ENCODE results near the gene XIST.

DNA sequence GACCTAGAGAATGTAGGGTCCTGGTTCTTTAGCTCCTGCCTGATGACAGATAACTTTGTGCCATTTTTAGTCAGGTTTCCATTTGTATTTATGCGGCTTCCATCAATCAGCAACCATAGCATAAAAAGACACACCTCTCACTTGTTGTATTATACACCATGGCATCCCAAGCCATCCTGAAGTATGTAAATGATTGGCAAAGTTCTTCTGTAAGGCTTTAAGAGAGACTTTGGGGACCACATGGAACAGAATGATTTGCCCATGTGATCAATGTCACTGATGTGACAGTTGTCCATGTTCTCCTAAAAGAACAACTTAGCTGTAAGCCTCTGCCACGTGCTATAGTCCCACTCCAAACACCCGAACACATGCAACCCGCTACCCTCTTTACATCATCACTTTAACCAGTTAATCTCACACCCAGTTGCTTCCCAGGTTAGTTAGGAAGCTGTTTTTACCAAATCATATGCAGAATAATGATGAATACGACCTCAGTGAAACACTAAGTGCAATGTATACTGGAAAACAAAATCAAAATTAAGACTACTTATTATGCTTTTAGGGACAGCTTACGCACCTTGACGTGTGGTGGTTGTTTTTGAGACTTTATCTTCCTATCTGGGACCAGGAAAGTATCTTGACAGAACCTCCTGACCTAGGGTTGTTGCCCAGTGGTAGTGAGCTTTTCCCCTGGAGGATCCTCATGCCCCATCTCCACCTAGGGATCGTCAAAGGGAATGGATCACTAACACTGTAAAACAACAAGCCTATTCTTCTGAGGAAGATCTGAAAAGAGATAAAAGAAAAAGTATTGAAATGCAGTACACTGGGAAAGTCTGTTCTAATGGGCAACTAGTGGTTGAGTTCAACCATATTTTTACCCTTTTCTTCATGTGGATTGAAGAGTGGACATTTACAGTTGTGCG is 21.8 kb downstream of the XIST start:
- TF ChIP-seq NFIC (IDR thresholded peaks at IDR 0.05) (no peak), ZBTB7A (IDR thresholded peaks at IDR 0.05; ENCODE audit: low read depth) (no peak), CEBPB (IDR thresholded peaks at IDR 0.05) (no peak), MAX (IDR thresholded peaks at IDR 0.05) (no peak), REST (IDR thresholded peaks at IDR 0.05; ENCODE audit: low read depth) (no peak), EGR1 (IDR thresholded peaks at IDR 0.05) (no peak), EP300 (IDR thresholded peaks at IDR 0.05; ENCODE audit: borderline replicate concordance) (no peak), RAD21 (IDR thresholded peaks at IDR 0.05; ENCODE audit: low read depth) (no peak), FOXM1 (IDR thresholded peaks at IDR 0.05; ENCODE audit: borderline replicate concordance, low read depth) (no peak), TAF1 (IDR thresholded peaks at IDR 0.05; ENCODE audit: low read depth) (no peak), CREB1 (IDR thresholded peaks at IDR 0.05; ENCODE audit: low read depth) (no peak), TEAD4 (IDR thresholded peaks at IDR 0.05) (no peak), TCF12 (IDR thresholded peaks at IDR 0.05; ENCODE audit: low read depth) (no peak), YY1 (IDR thresholded peaks at IDR 0.05; ENCODE audit: low read depth) (no peak)
